ENCODE measurements around the gene STOML2. TPM values are rescaled to one million over a fixed set of nuclear protein-coding genes. Genes with fewer than 3 reads are reported as not detected.

Gene STOML2
- total RNA-seq, 1 experiment from 2014 or later = 214 TPM

- no peak for TF ChIP-seq SP1 (CRISPR knock-in tag; conservative IDR thresholded peaks at IDR 0.05)
These were observed 5.5 kb upstream of the STOML2 start (continued) for GRCh38 chr9:35108461-35108860.

DNA sequence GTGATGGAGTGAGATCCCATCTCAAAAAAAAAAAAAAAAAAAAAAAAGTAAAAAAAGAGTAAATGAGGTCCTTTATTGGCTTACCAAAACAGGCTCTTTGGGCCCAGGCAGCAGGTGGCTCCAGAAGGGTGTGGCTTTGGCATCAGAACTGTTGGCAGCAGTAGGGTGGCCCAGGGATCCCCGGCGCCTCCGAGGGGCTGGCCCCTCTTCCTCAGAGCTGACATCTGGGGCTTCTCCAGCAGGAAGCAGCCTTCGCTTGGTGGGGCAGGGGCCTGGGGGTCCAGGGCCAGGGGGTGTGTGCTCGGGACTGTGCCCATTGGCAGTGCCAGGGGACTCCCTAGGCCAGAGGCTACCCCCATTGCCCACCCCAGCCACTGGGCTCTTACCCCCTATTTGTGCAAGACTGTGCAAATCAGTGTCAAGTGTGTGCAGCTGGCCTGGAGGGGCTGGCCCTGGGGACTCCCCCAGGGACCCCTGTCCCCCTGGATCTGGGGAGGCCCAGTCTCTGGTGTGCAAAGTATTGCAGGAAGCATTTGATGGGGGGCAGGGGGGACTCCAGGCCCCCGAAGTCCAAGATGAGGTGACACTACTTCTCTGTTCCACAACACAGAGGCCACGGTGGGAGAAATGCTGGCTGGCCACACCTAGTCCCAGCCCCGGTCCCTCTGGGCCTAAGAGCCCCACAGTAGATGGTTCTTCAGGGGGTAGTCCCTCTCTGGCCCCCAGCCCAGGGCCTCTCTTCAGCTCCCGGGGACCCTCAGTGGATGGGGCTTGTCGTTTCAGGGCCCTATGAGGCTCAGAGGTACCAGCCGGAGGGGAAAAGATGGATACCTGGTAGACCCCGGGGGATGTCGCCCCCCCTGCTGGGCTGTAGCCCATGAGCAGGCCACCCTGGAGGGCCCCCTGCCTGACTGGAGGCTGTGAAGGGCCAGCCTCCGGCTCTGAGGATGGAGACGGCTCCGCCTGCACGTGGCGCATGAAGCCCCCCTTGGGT, 4.7 kb upstream of the STOML2 start:
- ATAC-seq (no peak), DNase-seq (ENCODE audit: low spot score) (no peak)
- TF ChIP-seq, protein P1, sequence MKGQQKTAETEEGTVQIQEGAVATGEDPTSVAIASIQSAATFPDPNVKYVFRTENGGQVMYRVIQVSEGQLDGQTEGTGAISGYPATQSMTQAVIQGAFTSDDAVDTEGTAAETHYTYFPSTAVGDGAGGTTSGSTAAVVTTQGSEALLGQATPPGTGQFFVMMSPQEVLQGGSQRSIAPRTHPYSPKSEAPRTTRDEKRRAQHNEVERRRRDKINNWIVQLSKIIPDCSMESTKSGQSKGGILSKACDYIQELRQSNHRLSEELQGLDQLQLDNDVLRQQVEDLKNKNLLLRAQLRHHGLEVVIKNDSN (CRISPR knock-in tag; IDR thresholded peaks at IDR 0.05) = no peak
- TF ChIP-seq, protein P2, sequence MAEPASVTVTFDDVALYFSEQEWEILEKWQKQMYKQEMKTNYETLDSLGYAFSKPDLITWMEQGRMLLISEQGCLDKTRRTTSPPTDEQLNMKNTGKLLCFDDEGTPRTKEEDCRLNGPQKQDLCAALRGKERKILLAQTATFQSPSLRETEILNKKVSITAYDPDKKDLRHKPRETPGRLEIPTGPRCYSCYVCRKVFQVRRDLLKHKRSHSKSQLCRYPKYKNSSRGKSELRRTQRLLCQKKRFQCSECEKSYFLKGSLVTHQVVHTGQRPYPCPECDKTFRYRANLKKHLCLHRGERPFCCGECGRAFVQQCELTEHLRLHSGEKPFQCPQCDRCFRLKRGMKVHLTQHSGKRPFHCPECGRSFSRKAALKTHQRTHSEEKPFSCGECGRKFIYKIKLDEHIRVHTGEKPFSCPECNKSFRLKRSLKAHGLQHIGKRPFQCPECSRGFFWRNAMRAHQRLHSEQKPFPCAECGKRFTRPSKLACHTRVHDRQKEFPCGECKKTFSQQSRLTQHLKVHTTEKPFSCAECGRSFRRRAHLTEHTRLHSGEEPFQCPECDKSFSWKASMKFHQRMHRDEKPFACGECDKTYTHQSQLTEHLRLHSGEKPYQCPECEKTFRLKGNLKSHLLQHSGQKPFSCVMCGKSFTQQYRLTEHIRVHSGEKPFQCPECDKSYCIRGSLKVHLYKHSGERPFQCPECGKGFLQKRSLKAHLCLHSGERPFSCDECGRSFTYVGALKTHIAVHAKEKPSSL (CRISPR knock-in tag; conservative IDR thresholded peaks at IDR 0.05) = no peak
- TF ChIP-seq SMAD3 (CRISPR knock-in tag; IDR thresholded peaks at IDR 0.05; ENCODE audit: borderline replicate concordance) (no peak), CBFB (CRISPR knock-in tag; IDR thresholded peaks at IDR 0.05; ENCODE audit: low read depth) (no peak), JAZF1 (CRISPR knock-in tag; IDR thresholded peaks at IDR 0.05) (no peak), ZNF512 (CRISPR knock-in tag; IDR thresholded peaks at IDR 0.05; ENCODE audit: borderline replicate concordance) (no peak), ZMAT4 (CRISPR knock-in tag; IDR thresholded peaks at IDR 0.05) (no peak), NR3C1 (CRISPR knock-in tag; conservative IDR thresholded peaks at IDR 0.05; ENCODE audit: low read depth) (no peak), ZNF671 (CRISPR knock-in tag; IDR thresholded peaks at IDR 0.05) (no peak), ZNF138 (CRISPR knock-in tag; conservative IDR thresholded peaks at IDR 0.05) (no peak), RORB (CRISPR knock-in tag; IDR thresholded peaks at IDR 0.05) (no peak)
- TF ChIP-seq, protein P3, sequence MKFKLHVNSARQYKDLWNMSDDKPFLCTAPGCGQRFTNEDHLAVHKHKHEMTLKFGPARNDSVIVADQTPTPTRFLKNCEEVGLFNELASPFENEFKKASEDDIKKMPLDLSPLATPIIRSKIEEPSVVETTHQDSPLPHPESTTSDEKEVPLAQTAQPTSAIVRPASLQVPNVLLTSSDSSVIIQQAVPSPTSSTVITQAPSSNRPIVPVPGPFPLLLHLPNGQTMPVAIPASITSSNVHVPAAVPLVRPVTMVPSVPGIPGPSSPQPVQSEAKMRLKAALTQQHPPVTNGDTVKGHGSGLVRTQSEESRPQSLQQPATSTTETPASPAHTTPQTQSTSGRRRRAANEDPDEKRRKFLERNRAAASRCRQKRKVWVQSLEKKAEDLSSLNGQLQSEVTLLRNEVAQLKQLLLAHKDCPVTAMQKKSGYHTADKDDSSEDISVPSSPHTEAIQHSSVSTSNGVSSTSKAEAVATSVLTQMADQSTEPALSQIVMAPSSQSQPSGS (CRISPR knock-in tag; IDR thresholded peaks at IDR 0.05; ENCODE audit: borderline replicate concordance, low read depth) = no peak
- H3K36me3 Mint-ChIP-seq = no peaks in the 10 kb centered on the region; the same call in 1 of the 2 replicates
- no peak overlapping the region for H3K4me3 Mint-ChIP-seq
- CTCF ChIA-PET = interaction anchor here (0.7 kb wide), 1 partner anchor 208 kb away, joined by 3 read pairs; no protein-coding TSS in a partner anchor
- H3K27me3 Mint-ChIP-seq (ENCODE audit: low read depth) = no peaks in the 10 kb centered on the region
- POLR2A ChIA-PET = no interaction called here
- no peak overlapping the region for H3K27ac Mint-ChIP-seq
- peaks cover 22% of the 10 kb centered on the region for H3K4me1 Mint-ChIP-seq
- H3K9me3 Mint-ChIP-seq = no peaks in the 10 kb centered on the region

DNA sequence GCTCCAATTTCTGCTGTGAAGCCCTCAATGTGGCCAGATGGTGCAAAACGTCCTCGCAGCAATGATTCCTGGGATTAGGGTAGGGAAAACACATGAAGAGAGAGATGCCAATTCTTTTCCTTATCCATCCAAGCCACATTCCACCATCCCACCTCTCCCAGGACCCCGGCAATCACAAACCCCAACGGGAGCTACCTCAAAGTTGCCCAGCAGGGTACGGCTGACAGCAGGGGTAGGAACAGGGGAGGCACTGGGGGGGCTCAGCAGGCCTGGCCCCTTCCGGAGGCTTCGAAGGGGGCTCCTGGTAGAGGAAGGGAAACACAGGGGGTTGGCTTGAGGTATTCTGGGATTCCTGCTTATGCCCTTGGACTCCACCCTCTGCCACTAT, 3.4 kb upstream of the STOML2 start:
- DNase-seq (ENCODE audit: low spot score) (no peak), ATAC-seq (no peak)
- Mint-ChIP-seq H3K36me3 (peaks cover 2% of the 10 kb centered on the region), H3K4me3 (no peak overlapping the region), H3K4me1 (peaks cover 22% of the 10 kb centered on the region), H3K27ac (no peak overlapping the region), H3K27me3 (ENCODE audit: low read depth) (no peaks in the 10 kb centered on the region), H3K9me3 (no peaks in the 10 kb centered on the region)
- CTCF ChIA-PET = no interaction called here
- POLR2A ChIA-PET = interaction anchor here (0.5 kb wide), 1 partner anchor 83 kb away, joined by 3 read pairs; no protein-coding TSS in a partner anchor
- no peak for TF ChIP-seq GABPB1 (CRISPR knock-in tag; IDR thresholded peaks at IDR 0.05)
- TF ChIP-seq NR1H2 (CRISPR knock-in tag; IDR thresholded peaks at IDR 0.05) = no peak
- no peak for TF ChIP-seq ZNF263 (CRISPR knock-in tag; IDR thresholded peaks at IDR 0.05; ENCODE audit: low read depth)
- TF ChIP-seq SMAD3 (CRISPR knock-in tag; IDR thresholded peaks at IDR 0.05; ENCODE audit: borderline replicate concordance) = no peak
- TF ChIP-seq ZNF219 (CRISPR knock-in tag; IDR thresholded peaks at IDR 0.05; ENCODE audit: borderline replicate concordance) = no peak
- TF ChIP-seq ZNF138 (CRISPR knock-in tag; conservative IDR thresholded peaks at IDR 0.05) = no peak
- TF ChIP-seq, protein P4, sequence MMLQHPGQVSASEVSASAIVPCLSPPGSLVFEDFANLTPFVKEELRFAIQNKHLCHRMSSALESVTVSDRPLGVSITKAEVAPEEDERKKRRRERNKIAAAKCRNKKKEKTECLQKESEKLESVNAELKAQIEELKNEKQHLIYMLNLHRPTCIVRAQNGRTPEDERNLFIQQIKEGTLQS (CRISPR knock-in tag; conservative IDR thresholded peaks at IDR 0.05) = no peak
- TF ChIP-seq AFF4 (CRISPR knock-in tag; IDR thresholded peaks at IDR 0.05; ENCODE audit: borderline replicate concordance) = no peak
- no peak for TF ChIP-seq EMX1 (CRISPR knock-in tag; IDR thresholded peaks at IDR 0.05)

Data from WTC11 (cell line).